NCI-H2171 treated with DMSO at 0.1 percent for 48 hours (cell line): Measurements from ENCODE around the gene CRYBA2.

Experiments used
- DNase-seq: peaks from one replicate; lab custom pipeline; 2025; lab: John Stamatoyannopoulos, UW

The CRYBA2 gene

GRCh38 chr2:218999021-218999880 lies 6.0 kb upstream of the CRYBA2 start:
- no peak for DNase-seq

- peak; percentile 12 for DNase-seq
Observed at GRCh38 chr2:218998414-218999002, 5.3 kb upstream of the CRYBA2 start.

GRCh38 chr2:218997731-218998130 lies 4.5 kb upstream of the CRYBA2 start:
- peak; percentile 67 for DNase-seq

DNA sequence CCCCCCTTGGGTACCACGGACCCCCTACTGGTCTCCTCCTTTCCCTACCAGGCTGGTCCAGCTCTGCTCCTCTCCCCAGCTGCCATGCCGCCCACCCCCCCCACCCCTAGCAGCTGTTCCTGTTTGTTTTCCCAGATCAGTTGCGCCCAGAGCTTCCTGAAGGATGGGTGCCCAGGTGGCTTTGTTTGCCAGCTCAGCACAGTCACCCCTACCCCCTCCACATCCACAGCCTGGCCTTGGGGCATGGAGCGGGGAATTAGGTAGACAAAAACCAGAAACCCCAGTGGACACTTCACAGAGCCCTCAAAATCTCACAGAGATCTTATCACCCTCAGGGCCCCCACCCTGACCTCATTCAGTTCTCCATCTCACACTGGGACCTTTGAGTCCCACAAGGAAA lies 3.7 kb upstream of the CRYBA2 start:
- peak; percentile 91 for DNase-seq

- DNase-seq, result peak; percentile 81
Observed at GRCh38 chr2:218995972-218996711, 2.9 kb upstream of the CRYBA2 start.

- DNase-seq, result no peak
Observed at GRCh38 chr2:218995561-218995960, 2.3 kb upstream of the CRYBA2 start.

- no peak for DNase-seq
Observed at GRCh38 chr2:218992703-218993344, 398 bp downstream of the CRYBA2 start.

GRCh38 chr2:218992196-218992595 lies 1.0 kb downstream of the CRYBA2 start:
- no peak for DNase-seq

- DNase-seq, result no peak
Observed at GRCh38 chr2:218991674-218992168, 1.5 kb downstream of the CRYBA2 start.

GRCh38 chr2:218990612-218991011 lies 2.6 kb downstream of the CRYBA2 start:
- DNase-seq, result no peak

- DNase-seq, result no peak
Observed at GRCh38 chr2:218990052-218990451, 3.2 kb downstream of the CRYBA2 start.

- DNase-seq, result no peak
Observed at GRCh38 chr2:218988650-218989049, 4.6 kb downstream of the CRYBA2 start.

GRCh38 chr2:218988164-218988563 lies 5.1 kb downstream of the CRYBA2 start:
- DNase-seq, result no peak

DNA sequence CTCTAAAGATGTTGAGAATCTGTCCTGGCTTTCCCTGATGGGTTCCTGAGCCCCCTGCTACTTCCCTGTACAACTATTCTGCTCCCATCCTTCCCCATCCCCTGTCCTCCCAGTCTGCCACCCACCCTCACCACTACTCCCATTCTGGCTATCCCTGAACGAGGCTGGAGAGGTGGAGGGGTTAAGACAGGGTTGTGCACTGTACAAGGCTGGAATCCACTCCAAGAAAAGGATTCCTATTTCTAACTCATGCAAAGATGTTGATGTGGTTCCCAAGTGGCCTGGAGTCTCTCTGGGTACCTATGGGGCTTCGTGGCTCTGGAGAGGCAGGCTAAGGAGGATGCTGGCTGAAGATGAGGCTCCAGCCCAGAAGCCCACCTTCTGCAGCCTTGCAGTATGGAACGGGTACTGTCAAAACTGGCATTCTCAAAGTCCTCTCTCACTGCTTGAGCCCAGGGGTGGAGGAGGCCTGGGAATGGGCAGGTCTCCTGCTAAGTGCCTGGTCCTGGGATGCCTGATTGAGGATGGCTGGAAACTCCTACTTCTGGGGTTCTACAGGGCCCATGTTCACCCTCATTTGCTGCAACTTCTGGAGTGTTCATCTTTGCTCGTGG lies 7.0 kb downstream of the CRYBA2 start:
- no peak for DNase-seq

DNA sequence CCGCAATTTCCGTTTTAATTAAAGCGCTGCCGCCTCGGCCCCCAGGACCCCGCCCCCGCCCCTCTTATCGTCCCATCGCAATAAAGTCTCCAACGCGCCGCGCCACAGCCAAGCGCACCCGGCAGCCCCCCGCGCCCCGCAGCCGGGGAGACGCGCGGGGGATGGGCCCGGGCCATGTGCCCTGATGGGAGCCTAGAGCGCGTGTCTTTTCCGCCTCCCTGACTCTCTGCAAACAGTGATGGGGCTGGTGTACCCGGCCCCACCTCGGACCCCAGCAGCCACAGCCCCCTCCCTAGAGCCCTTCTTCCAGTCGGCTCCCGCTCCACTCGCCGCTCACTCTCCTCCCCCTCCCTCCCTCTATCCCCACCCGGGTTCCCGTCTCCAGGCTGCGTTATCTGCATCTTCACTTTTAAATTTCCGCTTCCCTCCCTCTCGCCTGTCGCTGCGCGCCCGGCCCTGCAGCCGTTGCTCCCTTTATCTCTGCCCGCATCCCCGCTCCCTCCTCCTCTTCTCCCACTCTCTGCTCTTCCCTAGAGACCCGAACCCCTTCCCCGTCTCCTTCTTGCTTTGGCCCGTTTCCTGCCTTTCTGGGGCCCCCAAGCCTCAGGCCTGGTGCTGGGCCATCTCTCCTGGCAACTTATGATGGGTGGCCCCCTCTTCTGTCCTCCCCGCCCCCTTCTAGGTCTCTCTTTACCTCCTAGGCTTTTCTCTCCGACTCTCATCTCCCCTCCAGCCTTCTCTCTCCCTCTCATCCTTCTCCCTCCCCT lies 7.7 kb downstream of the CRYBA2 start:
- DNase-seq, result peak; percentile 53

DNA sequence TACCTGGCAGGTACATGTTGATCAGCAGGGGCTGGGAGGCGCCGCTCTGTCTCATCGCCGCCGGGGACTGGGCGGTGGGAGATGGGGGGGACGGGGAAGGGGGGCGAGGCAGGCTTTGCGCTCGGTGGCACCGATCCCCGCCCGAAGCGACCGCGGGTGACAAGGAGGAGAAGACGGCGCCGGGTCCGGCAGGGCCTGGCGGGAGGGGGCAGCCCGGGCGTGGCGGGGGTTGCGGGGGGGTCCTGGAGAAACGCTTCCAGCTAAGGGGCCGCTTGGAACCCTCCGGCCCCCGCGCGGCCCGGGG lies 8.2 kb downstream of the CRYBA2 start, which contains the start of gene FEV:
TSS of gene FEV (minus strand) at position 164 of the 304 bp plus-strand sequence. CDS start at position 55, 109 bp downstream.
- no peak for DNase-seq

GRCh38 chr2:218984239-218985020 lies 8.8 kb downstream of the CRYBA2 start:
- DNase-seq, result peak; percentile 46

- no peak for DNase-seq
Observed at GRCh38 chr2:218983934-218984238, 9.3 kb downstream of the CRYBA2 start.

- no peak for DNase-seq
Observed at GRCh38 chr2:218983263-218983933, 9.8 kb downstream of the CRYBA2 start.
